GM12878 (cell line): Measurements from ENCODE around the gene DHX30.

Experiments
- EP300 ChIP-seq, 2 experiments: fragments of 150-350 bp in 1 of 2; IDR thresholded peaks; 2 replicates each; pipeline ENCODE4 v1.6.1; 2011 to 2012; ENCODE audit warnings: low read depth in 2 of 2, low read length in 2 of 2, borderline replicate concordance in 1 of 2, improper control_type of control experiment in 1 of 2, inconsistent platforms in 1 of 2; ENCODE audit not compliant: control insufficient read depth in 1 of 2
- EZH2 ChIP-seq: IDR thresholded peaks from 2 replicates; pipeline ENCODE4 v1.6.1; 2012; ENCODE audit warnings: low read depth, mild to moderate bottlenecking, control low read depth, inconsistent platforms, low read length, borderline replicate concordance; ENCODE audit not compliant: control insufficient read depth
- MXI1 ChIP-seq: fragments of 150-350 bp; IDR thresholded peaks from 2 replicates; pipeline ENCODE4 v1.6.1; 2011; ENCODE audit warnings: low read depth, mild to moderate bottlenecking, inconsistent platforms, low read length, improper control_type of control experiment
- POLR2AphosphoS5 ChIP-seq: IDR thresholded peaks from 2 replicates; pipeline ENCODE4 v1.6.1; 2011; ENCODE audit warnings: mild to moderate bottlenecking, low read length, inconsistent platforms
- TAF1 ChIP-seq: IDR thresholded peaks from 2 replicates; pipeline ENCODE4 v1.6.1; 2011; ENCODE audit warnings: mild to moderate bottlenecking, low read depth, low read length, borderline replicate concordance
- YBX1 ChIP-seq: fragments of 450-650 bp; IDR thresholded peaks from 2 replicates; pipeline ENCODE4 v1.6.1; 2016; ENCODE audit warnings: antibody characterized with exemption
- TF ChIP-seq, protein P1 (sequence below), 3 experiments: IDR thresholded peaks in 2 of 3; conservative IDR thresholded peaks in 1 of 3; 2 replicates each; pipeline ENCODE4 v1.5.1; 2011; ENCODE audit warnings: low read depth in 3 of 3, low read length in 3 of 3, mild to moderate bottlenecking in 3 of 3, control low read depth in 2 of 3, moderate library complexity in 2 of 3, inconsistent platforms in 1 of 3, mixed read lengths in 1 of 3; ENCODE audit not compliant: control insufficient read depth in 2 of 3, insufficient read depth in 1 of 3; ENCODE audit errors: extremely low read depth in 1 of 3
- TF ChIP-seq, protein P2 (sequence below): IDR thresholded peaks from 2 replicates; pipeline ENCODE4 v1.6.1; 2012; ENCODE audit warnings: low read depth, low read length, improper control_type of control experiment
- TF ChIP-seq, protein P3 (sequence below): IDR thresholded peaks from 2 replicates; pipeline ENCODE4 v1.6.1; 2011; ENCODE audit warnings: low read depth, mild to moderate bottlenecking, low read length, moderate library complexity, borderline replicate concordance; ENCODE audit errors: extremely low read depth

DNA sequence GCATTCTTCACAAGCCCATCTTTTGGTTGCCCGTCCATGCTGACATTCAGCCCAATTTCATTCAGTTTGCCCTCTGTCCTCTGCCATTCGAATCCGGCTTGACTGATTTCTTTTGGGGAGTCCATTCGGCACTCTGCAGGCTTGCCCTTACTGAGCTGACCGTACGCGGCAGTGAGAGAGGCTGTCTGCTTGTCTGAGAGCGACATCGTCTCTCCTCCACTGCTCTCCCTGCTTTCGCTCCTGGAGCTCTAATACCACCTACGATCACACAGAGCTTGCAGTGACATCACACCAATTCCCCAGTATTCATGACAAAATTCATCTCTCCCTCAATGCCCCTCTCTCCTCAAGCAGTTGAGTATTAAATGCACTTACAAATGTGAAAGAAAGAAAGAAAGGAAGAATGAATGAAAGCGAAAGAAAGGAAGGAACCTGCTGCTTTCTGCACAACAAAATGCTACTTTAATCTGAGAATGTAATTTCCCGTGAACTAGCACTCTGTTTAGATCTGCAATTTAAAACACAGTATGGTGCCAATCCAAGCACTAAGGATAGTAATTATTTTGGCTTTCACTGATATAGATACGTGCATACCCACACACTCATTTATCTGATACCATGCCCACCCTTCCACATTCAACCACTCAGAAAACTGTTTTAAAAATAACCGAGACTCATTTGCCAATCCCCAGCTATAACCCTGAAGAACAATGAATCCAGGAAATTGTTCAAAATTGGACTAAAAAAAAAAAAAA is 89.5 kb downstream of the DHX30 start:
- TF ChIP-seq POLR2AphosphoS5 (no peak), YBX1 (no peak), TAF1 (no peak), EZH2 (no peak), EP300 (IDR thresholded peaks at IDR 0.05; ENCODE audit: borderline replicate concordance in 1 of 2, control insufficient read depth in 1 of 2, low read depth in 2 of 2, low read length in 2 of 2) (no peak), MXI1 (no peak)
- TF ChIP-seq, protein P1, sequence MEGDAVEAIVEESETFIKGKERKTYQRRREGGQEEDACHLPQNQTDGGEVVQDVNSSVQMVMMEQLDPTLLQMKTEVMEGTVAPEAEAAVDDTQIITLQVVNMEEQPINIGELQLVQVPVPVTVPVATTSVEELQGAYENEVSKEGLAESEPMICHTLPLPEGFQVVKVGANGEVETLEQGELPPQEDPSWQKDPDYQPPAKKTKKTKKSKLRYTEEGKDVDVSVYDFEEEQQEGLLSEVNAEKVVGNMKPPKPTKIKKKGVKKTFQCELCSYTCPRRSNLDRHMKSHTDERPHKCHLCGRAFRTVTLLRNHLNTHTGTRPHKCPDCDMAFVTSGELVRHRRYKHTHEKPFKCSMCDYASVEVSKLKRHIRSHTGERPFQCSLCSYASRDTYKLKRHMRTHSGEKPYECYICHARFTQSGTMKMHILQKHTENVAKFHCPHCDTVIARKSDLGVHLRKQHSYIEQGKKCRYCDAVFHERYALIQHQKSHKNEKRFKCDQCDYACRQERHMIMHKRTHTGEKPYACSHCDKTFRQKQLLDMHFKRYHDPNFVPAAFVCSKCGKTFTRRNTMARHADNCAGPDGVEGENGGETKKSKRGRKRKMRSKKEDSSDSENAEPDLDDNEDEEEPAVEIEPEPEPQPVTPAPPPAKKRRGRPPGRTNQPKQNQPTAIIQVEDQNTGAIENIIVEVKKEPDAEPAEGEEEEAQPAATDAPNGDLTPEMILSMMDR (IDR thresholded peaks at IDR 0.05 in 2 of 3, conservative IDR thresholded peaks at IDR 0.05 in 1 of 3; ENCODE audit: control insufficient read depth in 2 of 3, extremely low read depth in 1 of 3, insufficient read depth in 1 of 3, low read depth in 3 of 3, low read length in 3 of 3), result no peak
- TF ChIP-seq, protein P2, sequence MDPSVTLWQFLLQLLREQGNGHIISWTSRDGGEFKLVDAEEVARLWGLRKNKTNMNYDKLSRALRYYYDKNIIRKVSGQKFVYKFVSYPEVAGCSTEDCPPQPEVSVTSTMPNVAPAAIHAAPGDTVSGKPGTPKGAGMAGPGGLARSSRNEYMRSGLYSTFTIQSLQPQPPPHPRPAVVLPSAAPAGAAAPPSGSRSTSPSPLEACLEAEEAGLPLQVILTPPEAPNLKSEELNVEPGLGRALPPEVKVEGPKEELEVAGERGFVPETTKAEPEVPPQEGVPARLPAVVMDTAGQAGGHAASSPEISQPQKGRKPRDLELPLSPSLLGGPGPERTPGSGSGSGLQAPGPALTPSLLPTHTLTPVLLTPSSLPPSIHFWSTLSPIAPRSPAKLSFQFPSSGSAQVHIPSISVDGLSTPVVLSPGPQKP, result no peak
- TF ChIP-seq, protein P3, sequence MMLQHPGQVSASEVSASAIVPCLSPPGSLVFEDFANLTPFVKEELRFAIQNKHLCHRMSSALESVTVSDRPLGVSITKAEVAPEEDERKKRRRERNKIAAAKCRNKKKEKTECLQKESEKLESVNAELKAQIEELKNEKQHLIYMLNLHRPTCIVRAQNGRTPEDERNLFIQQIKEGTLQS, result no peak
